ENCODE results near the gene BMPR1A. TPM values are rescaled to one million over a fixed set of nuclear protein-coding genes. Genes with fewer than 3 reads are reported as not detected.

Gene BMPR1A
- polyA plus RNA-seq, 4 donors: 64.3 to 89.4 (median 78.2) TPM

DNA sequence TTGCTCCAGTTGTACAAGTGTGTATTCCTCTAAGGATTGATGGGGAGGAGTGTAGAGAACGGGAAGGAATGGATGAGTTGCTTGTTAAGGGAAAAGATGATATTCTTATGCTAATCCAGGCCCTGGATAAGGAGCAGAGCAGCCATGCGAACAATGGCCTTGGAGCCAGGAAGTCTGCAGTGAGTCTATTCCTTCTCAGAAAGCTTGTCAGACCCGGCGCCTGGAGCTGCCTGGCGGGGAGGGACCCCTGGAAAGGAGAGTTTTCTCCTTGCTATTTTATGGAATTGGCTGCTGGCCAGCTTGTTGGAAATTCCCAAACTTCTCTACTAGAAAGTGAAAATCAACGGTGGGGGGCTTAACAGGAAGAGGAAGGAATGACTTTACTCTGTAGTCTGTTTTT is 111.9 kb downstream of the BMPR1A start:
- DNase-seq (ENCODE audit: low read depth in 4 of 4, low spot score in 3 of 4): peak; percentile 72 to 83 (median 80)

GRCh38 chr10:86870679-86871078 is 114.3 kb downstream of the BMPR1A start:
- no peak for DNase-seq (ENCODE audit: low read depth in 4 of 4, low spot score in 3 of 4)

- DNase-seq (ENCODE audit: low read depth in 4 of 4, low spot score in 3 of 4): no peak
Observed at GRCh38 chr10:86871563-86872183, 115.3 kb downstream of the BMPR1A start.

DNA sequence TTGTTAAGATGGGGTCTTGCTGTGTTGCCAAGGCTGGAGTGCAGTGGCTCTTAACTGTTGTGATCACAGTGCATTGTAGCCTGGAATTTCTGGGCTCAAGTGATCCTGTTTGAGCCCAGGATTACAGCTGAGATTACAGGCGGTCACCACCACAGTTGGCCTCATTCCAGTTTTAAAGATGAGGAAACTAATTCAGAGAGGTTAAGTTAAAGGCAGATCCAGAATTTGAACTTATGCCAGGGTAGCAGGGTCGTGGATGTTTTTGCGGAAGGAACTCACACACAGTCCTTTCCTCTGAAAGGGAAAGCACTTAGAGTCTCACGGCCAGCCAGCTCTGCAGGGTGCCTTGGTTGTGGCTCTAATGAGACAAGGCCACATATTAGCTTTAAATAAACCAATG is 116.3 kb downstream of the BMPR1A start:
- no peak for DNase-seq (ENCODE audit: low read depth in 4 of 4, low spot score in 3 of 4)

DNA sequence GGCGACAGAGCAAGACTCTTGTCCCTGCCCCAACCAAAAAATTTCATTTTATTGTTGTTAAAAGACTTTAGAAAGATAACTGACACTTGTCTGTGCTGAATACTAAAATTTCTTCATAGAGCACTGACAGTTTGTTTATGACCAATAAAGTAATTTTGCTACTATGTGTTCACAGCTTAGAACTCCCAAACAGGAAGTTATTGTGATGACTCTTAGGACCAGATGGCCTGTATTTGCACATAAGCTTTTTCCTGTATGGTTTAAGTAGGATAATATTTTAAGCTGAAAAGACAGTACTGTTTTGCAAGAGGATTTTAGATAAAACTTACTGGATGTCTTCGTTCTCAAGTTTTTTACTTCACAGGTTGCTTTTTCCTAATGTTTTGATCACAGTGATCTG is 120.3 kb downstream of the BMPR1A start:
- no peak for DNase-seq (ENCODE audit: low read depth in 4 of 4, low spot score in 3 of 4)

- DNase-seq (ENCODE audit: low read depth in 4 of 4, low spot score in 3 of 4): no peak
Observed at GRCh38 chr10:86878983-86879713, 122.7 kb downstream of the BMPR1A start.

- DNase-seq (ENCODE audit: low read depth in 4 of 4, low spot score in 3 of 4): no peak
Observed at GRCh38 chr10:86880971-86881370, 124.6 kb downstream of the BMPR1A start.

GRCh38 chr10:86888585-86889381 is 132.4 kb downstream of the BMPR1A start:
- no peak for DNase-seq (ENCODE audit: low read depth in 4 of 4, low spot score in 3 of 4)

- no peak for DNase-seq (ENCODE audit: low read depth in 4 of 4, low spot score in 3 of 4)
Observed at GRCh38 chr10:86889997-86890396, 133.6 kb downstream of the BMPR1A start.

DNA sequence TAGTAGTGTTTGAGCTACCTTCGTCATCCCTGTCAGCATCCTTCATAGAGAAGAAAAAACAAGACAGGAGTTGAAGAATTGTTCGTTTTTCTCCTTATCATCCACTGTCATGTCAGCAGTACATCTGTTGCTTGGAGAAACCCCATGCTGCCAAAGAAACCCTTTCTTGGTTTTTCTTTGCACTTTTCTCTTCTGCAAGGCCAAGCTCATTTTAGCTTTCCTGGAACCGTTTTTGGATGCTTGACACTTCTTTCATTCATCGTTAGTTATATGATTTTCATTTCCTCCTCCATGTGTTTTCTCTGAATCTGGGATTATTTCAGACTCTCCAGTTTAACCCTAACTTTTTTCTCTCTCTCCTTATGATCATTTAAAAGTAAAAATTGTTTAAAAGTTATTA is 142.1 kb downstream of the BMPR1A start:
- DNase-seq (ENCODE audit: low read depth in 4 of 4, low spot score in 3 of 4): no peak

GRCh38 chr10:86899132-86899531 is 142.7 kb downstream of the BMPR1A start:
- DNase-seq (ENCODE audit: low read depth in 4 of 4, low spot score in 3 of 4): no peak

GRCh38 chr10:86899670-86900276 is 143.4 kb downstream of the BMPR1A start:
- peak; percentile 46 to 60 (median 51) for DNase-seq (ENCODE audit: low read depth in 4 of 4, low spot score in 3 of 4)

GRCh38 chr10:86900955-86901354 is 144.5 kb downstream of the BMPR1A start:
- DNase-seq (ENCODE audit: low read depth in 4 of 4, low spot score in 3 of 4): no peak

GRCh38 chr10:86904600-86904999 is 148.2 kb downstream of the BMPR1A start:
- DNase-seq (ENCODE audit: low read depth in 4 of 4, low spot score in 3 of 4): no peak

DNA sequence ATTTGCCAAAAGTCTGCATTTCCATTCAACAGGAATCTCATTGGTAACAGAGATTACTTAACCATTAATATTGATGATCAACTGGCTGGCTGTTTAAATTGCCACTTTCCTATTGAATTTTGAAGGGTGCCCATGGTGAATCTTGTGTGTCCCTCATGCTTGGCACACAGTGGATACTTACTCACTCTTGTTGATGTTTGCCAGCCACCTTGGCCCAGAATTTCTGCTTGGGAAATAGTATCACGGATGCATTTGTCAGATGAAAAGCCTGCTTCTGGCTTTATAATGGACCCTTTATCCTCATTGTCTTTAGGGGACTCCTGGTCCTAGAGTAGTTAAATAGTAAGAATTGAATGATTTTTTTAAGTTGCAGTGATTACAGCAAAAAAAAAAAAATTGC is 149.0 kb downstream of the BMPR1A start:
- no peak for DNase-seq (ENCODE audit: low read depth in 4 of 4, low spot score in 3 of 4)

- no peak for DNase-seq (ENCODE audit: low read depth in 4 of 4, low spot score in 3 of 4)
Observed at GRCh38 chr10:86914734-86915133, 158.3 kb downstream of the BMPR1A start.

DNA sequence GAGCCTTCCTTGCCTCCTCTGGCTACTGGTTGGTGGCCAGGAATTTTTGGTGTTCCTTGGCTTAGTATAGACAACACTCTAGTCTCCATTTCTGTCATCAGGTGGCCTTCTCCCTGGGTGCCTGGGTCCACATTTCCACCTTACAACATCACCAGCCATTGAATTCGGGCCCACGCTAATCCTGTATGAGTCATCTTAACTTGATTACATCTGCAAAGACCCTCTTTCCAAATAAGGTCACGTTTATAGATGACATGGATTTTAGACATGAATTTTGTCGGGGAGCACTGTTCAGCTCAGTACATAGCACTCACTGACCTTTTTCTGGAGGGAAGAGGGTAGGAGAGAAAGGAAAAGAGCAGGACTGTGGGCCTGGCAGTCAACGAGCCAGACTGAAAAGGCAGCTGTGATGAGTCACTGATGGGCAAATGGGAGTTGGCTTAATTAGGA is 161.6 kb downstream of the BMPR1A start:
- no peak for DNase-seq (ENCODE audit: low read depth in 4 of 4, low spot score in 3 of 4)

- no peak for DNase-seq (ENCODE audit: low read depth in 4 of 4, low spot score in 3 of 4)
Observed at GRCh38 chr10:86922553-86922961, 166.1 kb downstream of the BMPR1A start.

- DNase-seq (ENCODE audit: low read depth in 4 of 4, low spot score in 3 of 4): no peak
Observed at GRCh38 chr10:86929468-86930380, 173.3 kb downstream of the BMPR1A start.

GRCh38 chr10:86931872-86932271 is 175.5 kb downstream of the BMPR1A start:
- DNase-seq (ENCODE audit: low read depth in 4 of 4, low spot score in 3 of 4): no peak
